GM12872 (cell line): ENCODE measurements around the gene GABRA5.

Experiments
- TF ChIP-seq, protein P1 (sequence below): IDR thresholded peaks from 3 replicates; pipeline ENCODE4 v1.5.1; 2011; ENCODE audit warnings: low read depth, mild to moderate bottlenecking, low read length, moderate library complexity; ENCODE audit not compliant: insufficient read depth

Gene GABRA5

DNA sequence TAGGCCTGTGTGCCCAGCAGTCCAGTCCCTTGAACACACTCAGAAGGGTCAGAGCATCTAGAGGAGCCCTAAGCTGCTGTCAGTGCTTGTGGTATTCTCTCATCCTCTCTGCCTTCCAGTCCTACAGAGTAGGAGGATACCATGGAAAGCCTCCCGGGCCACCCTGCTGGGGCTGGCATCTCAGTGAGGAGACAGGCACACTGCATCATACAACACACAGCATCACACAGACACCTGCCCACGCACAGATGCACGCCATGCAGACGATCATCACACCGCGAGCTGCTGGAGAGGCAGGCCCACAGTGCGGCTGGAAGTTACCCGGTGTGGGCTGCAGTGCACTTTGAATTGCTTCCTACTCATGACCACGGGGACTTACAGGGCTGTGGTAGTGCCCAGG, 15.2 kb downstream of the GABRA5 start:
- TF ChIP-seq, protein P1, sequence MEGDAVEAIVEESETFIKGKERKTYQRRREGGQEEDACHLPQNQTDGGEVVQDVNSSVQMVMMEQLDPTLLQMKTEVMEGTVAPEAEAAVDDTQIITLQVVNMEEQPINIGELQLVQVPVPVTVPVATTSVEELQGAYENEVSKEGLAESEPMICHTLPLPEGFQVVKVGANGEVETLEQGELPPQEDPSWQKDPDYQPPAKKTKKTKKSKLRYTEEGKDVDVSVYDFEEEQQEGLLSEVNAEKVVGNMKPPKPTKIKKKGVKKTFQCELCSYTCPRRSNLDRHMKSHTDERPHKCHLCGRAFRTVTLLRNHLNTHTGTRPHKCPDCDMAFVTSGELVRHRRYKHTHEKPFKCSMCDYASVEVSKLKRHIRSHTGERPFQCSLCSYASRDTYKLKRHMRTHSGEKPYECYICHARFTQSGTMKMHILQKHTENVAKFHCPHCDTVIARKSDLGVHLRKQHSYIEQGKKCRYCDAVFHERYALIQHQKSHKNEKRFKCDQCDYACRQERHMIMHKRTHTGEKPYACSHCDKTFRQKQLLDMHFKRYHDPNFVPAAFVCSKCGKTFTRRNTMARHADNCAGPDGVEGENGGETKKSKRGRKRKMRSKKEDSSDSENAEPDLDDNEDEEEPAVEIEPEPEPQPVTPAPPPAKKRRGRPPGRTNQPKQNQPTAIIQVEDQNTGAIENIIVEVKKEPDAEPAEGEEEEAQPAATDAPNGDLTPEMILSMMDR = no peak

DNA sequence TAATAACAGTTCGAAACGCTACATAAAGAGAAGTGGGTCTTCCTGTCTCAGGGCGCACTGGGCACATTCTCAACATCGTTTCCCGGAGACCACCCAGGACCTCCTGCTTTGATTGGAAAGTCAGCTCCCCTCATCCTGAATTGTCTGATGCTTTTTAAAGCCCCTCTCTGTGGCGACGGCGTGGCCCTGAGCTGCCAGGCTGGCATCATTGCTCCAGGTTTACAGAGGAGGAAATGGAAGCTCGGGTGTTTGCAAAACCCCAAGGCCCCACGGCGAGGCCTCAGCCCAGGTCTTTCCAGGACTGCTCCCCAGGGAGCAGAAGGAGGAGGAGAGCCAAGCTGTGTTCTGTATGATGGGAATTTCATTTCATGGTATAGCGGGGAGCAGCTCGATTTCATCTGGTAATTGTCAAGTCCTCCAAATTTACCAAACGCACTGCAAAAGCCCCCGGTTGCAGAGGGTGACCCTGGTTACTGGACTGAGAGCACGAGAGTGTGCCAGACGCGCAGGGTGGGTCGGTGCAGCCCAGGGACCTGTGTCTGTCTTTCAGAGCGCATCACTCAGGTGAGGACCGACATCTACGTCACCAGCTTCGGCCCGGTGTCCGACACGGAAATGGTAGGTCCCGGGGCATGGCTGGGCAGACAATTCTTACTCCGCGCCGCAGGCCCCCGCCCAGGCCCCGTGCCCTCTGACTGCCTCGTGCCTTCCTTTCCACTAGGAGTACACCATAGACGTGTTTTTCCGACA, 15.9 kb downstream of the GABRA5 start:
- TF ChIP-seq, protein P1 = no peak

- TF ChIP-seq, protein P1 = no peak
Observed at GRCh38 chr15:26883466-26883865, 16.6 kb downstream of the GABRA5 start.

GRCh38 chr15:26886566-26886965, 19.7 kb downstream of the GABRA5 start:
- TF ChIP-seq, protein P1 = no peak

DNA sequence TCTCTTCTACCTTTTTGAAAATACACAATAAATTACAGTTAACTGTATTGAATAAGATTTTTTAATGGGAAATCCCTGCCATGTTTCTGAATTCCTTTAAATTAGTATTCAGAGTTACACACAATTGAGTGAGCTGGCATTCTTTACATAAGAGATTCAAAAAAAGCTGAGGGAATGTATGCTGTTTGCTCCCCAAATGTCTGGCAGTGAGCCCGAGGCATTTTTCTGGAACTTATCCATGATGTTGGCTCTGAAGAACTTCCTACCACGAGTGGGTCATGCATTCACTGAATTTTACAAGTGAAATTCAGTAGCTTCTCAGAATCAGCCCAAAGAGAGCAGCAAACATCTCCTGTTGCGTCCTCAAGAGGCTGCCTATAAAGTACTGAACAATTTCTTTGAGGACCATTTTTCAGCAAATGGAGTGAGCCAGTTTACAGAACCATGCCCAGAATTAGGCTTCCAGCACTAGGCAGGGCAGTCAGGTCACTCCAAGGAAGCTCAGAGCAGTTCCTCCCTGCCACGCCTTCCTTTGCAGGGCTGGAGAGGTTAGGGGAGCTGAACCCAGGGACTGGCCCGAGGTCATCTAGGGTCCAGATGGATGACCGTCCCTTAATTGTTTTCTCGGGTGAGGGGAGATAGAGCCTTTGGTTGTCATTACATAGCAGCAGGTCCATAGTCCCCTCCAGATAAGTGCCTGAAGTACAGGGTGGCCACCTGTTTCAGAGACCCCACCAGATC, 21.2 kb downstream of the GABRA5 start:
- TF ChIP-seq, protein P1 = no peak

GRCh38 chr15:26888761-26889160, 21.9 kb downstream of the GABRA5 start:
- TF ChIP-seq, protein P1 = no peak

- TF ChIP-seq, protein P1 = peak; percentile 55
Observed at GRCh38 chr15:26889298-26889898, 22.5 kb downstream of the GABRA5 start.
